OCI-LY7 (cell line): ENCODE measurements around the gene SNRK. TPM values are rescaled to one million over a fixed set of nuclear protein-coding genes. Genes with fewer than 3 reads are reported as not detected.

ENCODE experiments used
- BruUV-seq: library from RNA; stranded (reverse); fragments of 400-500 nt; replicated peaks from 2 replicates; lab custom pipeline; 2021; lab: Mats Ljungman, UMichigan
- CTCF ChIA-PET: fragments of 300-600 bp; sonication (Branson Sonifier 250); formaldehyde crosslinking; loops from one replicate; lab custom pipeline; 2022; ENCODE audit warnings: antibody characterized with exemption; ENCODE audit not compliant: unreplicated experiment; lab: Charles Lee
- POLR2A ChIA-PET: fragments of 300-600 bp; sonication (Branson Sonifier 250); formaldehyde crosslinking; loops from one replicate; lab custom pipeline; 2022; ENCODE audit warnings: antibody characterized with exemption; lab: Charles Lee
- DNase-seq: peaks from one replicate; pipeline ENCODE4 v3.0.0-alpha.2; 2015; ENCODE audit warnings: low spot score
- H2AFZ ChIP-seq: fragments of 200-600 bp; sonication (generic), shearing (Covaris generic); 2 replicates; pipeline ENCODE4 v1.6.1; 2014; ENCODE audit warnings: mild to moderate bottlenecking, antibody characterized with exemption, low read length, moderate library complexity
- H3K27ac ChIP-seq: fragments of 200-600 bp; sonication (generic); 2 replicates; pipeline ENCODE4 v1.5.1; 2014; ENCODE audit warnings: mixed run types, low read depth, mild to moderate bottlenecking, moderate library complexity, low read length, inconsistent platforms; ENCODE audit not compliant: poor library complexity, severe bottlenecking
- H3K36me3 ChIP-seq: fragments of 200-600 bp; sonication (generic); 2 replicates; pipeline ENCODE4 v1.6.1; 2014; ENCODE audit warnings: mild to moderate bottlenecking, antibody characterized with exemption, low read length, moderate library complexity, mixed read lengths; ENCODE audit not compliant: insufficient read depth
- H3K4me1 ChIP-seq: fragments of 200-600 bp; sonication (generic); 2 replicates; pipeline ENCODE4 v1.5.1; 2014; ENCODE audit warnings: mild to moderate bottlenecking, low read length; ENCODE audit not compliant: insufficient read depth, poor library complexity, severe bottlenecking
- H3K4me2 ChIP-seq: fragments of 200-600 bp; sonication (generic); 2 replicates; pipeline ENCODE4 v1.6.1; 2014; ENCODE audit warnings: mild to moderate bottlenecking, low read length
- H3K4me3 ChIP-seq: fragments of 200-600 bp; sonication (generic); 2 replicates; pipeline ENCODE4 v1.5.1; 2014; ENCODE audit warnings: mild to moderate bottlenecking, low read depth, low read length; ENCODE audit not compliant: poor library complexity, severe bottlenecking
- H3K79me2 ChIP-seq: fragments of 200-600 bp; sonication (generic); 2 replicates; pipeline ENCODE4 v1.6.1; 2016; ENCODE audit warnings: low read depth, mild to moderate bottlenecking, low read length, moderate library complexity, mixed read lengths; ENCODE audit not compliant: insufficient read depth
- H3K9me2 ChIP-seq: fragments of 200-600 bp; sonication (generic); 2 replicates; pipeline ENCODE4 v1.6.1; 2016; ENCODE audit warnings: mild to moderate bottlenecking, low read length, mixed read lengths; ENCODE audit not compliant: insufficient read depth
- H3K9me3 ChIP-seq: fragments of 200-600 bp; sonication (generic); 2 replicates; pipeline ENCODE4 v1.6.1; 2014; ENCODE audit warnings: mild to moderate bottlenecking, mixed run types, low read length, mixed read lengths
- H4K20me1 ChIP-seq: fragments of 200-600 bp; sonication (generic); 2 replicates; pipeline ENCODE4 v1.6.1; 2014; ENCODE audit warnings: mild to moderate bottlenecking, antibody characterized with exemption, low read length, moderate library complexity, mixed read lengths; ENCODE audit not compliant: insufficient read depth
- EZH2phosphoT487 ChIP-seq: fragments of 200-600 bp; sonication (generic); IDR thresholded peaks from 2 replicates; pipeline ENCODE4 v1.6.1; 2018; ENCODE audit warnings: low read depth, borderline replicate concordance, mild to moderate bottlenecking, mixed run types, antibody characterized with exemption, low read length, moderate library complexity, mixed read lengths
- intact Hi-C: fragments of 100-400 bp; cut with micrococcal nuclease; formaldehyde crosslinking; loops from one replicate; pipeline ENCODE4 v1.10.0; 2022; ENCODE audit not compliant: unreplicated experiment
- total RNA-seq, 2 experiments: library from RNA; depleted of rRNA in 1 of 2; stranded (reverse); fragments of >200 nt in 1 of 2; shearing (Covaris generic) in 1 of 2; gene quantifications; 2 replicates each; pipeline ENCODE4 v1.2.3, GENCODE V29; 2014 to 2022
- TF ChIP-seq, protein P1 (sequence below): fragments of 200-600 bp; sonication (generic); conservative IDR thresholded peaks from 2 replicates; pipeline ENCODE4 v1.5.1; 2014; ENCODE audit warnings: mild to moderate bottlenecking, antibody characterized with exemption, low read length, moderate library complexity, mixed read lengths

The SNRK gene
- total RNA-seq, 2 experiments from 2014 or later = 15.5 TPM

DNA sequence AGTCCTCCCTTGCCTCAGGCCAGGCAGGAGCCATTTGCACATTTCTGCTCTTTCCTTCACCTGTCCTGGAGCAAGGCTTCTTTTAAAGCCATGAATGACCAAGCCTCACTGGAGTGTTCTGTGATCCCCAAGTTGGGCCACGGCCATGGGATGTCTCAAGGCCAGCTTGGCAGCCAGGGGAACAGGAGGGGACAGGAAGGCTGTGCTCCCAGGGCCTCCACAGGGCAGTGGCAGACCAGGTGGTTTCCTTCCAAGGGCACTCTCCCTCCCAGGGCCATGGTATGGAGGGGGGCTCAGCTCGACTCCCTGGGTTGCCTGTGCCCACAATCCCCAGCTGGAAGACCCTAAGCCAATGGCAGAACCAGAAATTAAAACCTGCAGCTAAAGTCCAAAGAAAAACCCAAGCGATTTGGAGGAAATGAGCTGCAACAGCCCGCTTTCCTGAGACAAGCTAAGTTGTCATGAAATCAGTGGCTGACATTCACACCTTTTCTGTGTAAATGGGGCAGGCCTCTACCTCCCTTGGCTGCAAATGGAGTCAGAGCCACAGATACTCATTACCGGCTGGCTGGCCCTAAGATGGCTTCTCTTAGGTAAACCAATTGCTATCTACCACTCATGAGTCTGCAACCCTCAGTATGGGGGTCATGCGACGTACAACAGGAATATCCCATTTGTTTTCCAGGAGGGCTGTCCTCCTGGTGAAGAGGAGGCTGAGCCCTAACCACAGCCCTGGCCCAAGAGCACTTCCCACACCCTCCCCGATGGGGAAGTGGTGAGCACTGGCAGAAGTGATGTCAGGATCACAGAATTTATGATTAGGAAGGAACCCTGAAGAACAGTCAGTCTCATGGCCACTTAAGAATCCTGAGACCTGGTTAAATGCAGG is 83.3 kb downstream of the SNRK start:
- TF ChIP-seq, protein P1, sequence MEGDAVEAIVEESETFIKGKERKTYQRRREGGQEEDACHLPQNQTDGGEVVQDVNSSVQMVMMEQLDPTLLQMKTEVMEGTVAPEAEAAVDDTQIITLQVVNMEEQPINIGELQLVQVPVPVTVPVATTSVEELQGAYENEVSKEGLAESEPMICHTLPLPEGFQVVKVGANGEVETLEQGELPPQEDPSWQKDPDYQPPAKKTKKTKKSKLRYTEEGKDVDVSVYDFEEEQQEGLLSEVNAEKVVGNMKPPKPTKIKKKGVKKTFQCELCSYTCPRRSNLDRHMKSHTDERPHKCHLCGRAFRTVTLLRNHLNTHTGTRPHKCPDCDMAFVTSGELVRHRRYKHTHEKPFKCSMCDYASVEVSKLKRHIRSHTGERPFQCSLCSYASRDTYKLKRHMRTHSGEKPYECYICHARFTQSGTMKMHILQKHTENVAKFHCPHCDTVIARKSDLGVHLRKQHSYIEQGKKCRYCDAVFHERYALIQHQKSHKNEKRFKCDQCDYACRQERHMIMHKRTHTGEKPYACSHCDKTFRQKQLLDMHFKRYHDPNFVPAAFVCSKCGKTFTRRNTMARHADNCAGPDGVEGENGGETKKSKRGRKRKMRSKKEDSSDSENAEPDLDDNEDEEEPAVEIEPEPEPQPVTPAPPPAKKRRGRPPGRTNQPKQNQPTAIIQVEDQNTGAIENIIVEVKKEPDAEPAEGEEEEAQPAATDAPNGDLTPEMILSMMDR = no peak
- no peak for TF ChIP-seq EZH2phosphoT487
- no peaks in the 10 kb centered on the region for H3K9me2 ChIP-seq
- no peaks in the 10 kb centered on the region for H4K20me1 ChIP-seq
- H3K9me3 ChIP-seq = no peaks in the 10 kb centered on the region
- BruUV-seq = no TSS peak
- H2AFZ ChIP-seq = no peak overlapping the region
- H3K79me2 ChIP-seq = no peaks in the 10 kb centered on the region
- no peak for DNase-seq
- intact Hi-C loops = loop anchor here (10.0 kb wide), 2 partner anchors 205 to 405 kb away; no protein-coding TSS in a partner anchor
- no peak overlapping the region for H3K4me2 ChIP-seq
- CTCF ChIA-PET = no interaction called here
- POLR2A ChIA-PET = interaction anchor here (0.6 kb wide), 1 partner anchor 20 kb away, joined by 3 read pairs; no protein-coding TSS in a partner anchor
- H3K36me3 ChIP-seq = no peaks in the 10 kb centered on the region
- H3K27ac ChIP-seq = no peak overlapping the region
- no peak overlapping the region for H3K4me3 ChIP-seq
- no peaks in the 10 kb centered on the region for H3K4me1 ChIP-seq

DNA sequence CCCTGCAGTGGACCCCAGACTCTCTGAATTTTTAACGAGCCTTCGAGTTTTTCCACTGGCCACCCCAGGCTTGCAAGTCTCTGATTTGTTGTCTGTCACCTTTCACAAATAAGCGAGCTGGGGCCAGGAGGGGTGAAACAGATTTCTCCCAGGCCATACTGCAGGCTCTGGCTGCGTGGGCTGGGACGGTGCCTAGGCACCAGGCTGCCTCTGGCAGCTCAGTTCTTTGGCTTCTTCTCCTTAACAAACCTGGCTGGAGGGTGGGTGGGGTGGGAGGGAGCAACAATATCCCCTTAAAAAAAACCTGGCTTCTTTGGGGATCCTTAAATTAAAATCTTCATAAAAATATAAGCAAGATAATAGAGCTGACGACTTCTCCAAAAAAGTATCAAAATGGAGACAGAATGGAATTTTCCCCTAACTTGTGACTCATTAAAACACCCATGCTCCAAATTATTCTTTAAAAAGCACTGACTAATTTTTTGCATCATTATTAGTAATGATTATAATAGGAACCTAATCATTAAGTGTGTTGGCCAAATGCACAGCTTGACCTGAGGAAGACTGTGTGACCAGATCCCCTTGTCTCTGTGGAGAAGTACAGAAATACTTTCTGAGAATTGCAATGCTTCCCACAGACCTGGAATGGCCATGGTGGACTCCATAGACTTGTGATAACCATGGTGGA is 84.1 kb downstream of the SNRK start:
- Histone ChIP-seq H3K27ac (no peak overlapping the region), H3K36me3 (no peaks in the 10 kb centered on the region), H3K4me2 (no peak overlapping the region), H2AFZ (no peak overlapping the region), H3K9me3 (no peaks in the 10 kb centered on the region), H4K20me1 (no peaks in the 10 kb centered on the region), H3K4me1 (no peaks in the 10 kb centered on the region), H3K9me2 (no peaks in the 10 kb centered on the region), H3K4me3 (no peak overlapping the region), H3K79me2 (no peaks in the 10 kb centered on the region)
- DNase-seq = no peak
- ChIA-PET POLR2A (no interaction called here), CTCF (no interaction called here)
- intact Hi-C loops = loop anchor here (10.0 kb wide), 2 partner anchors 206 to 406 kb away; no protein-coding TSS in a partner anchor
- no peak for TF ChIP-seq EZH2phosphoT487
- TF ChIP-seq, protein P1 = no peak
- no TSS peak for BruUV-seq
